GM08714 (cell line): ENCODE measurements around the gene NECTIN4.

Experiments
- H3K4me3 ChIP-seq: fragments of 200-500 bp; sonication (Bioruptor generic); 2 replicates; pipeline ENCODE4 v1.5.1; 2014; ENCODE audit warnings: mild to moderate bottlenecking, low read length, inconsistent platforms
- ZNF274 ChIP-seq: IDR thresholded peaks from 2 replicates; pipeline ENCODE4 v1.6.1; 2012; ENCODE audit warnings: mild to moderate bottlenecking, low read depth, low read length

Gene NECTIN4

GRCh38 chr1:161096015-161096414 lies 6.7 kb upstream of the NECTIN4 start:
- TF ChIP-seq ZNF274: no peak
- H3K4me3 ChIP-seq: no peak overlapping the region; the same call in 1 of the 2 replicates

DNA sequence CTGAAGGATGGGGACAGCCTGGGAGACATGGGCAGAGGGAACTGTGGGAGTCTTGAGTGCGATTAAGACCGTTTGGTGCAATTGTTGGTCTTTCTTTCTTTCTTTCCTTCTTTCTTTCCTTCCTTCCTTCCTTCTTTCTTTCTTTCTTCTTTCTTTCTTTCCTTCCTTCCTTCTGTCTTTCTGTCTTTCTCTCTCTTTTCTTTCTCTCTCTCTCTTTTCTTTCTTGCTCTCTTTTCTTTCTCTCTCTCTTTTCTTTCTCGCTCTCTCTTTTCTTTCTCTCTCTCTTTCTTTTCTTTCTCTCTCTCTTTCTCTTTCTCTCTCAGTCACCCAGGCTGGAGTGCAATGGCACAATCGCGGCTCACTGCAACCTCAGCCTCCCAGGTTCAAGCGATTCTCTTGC lies 5.9 kb upstream of the NECTIN4 start:
- no peak overlapping the region for H3K4me3 ChIP-seq
- TF ChIP-seq ZNF274: no peak

GRCh38 chr1:161094481-161094880 lies 5.1 kb upstream of the NECTIN4 start:
- TF ChIP-seq ZNF274: no peak
- no peak overlapping the region for H3K4me3 ChIP-seq

DNA sequence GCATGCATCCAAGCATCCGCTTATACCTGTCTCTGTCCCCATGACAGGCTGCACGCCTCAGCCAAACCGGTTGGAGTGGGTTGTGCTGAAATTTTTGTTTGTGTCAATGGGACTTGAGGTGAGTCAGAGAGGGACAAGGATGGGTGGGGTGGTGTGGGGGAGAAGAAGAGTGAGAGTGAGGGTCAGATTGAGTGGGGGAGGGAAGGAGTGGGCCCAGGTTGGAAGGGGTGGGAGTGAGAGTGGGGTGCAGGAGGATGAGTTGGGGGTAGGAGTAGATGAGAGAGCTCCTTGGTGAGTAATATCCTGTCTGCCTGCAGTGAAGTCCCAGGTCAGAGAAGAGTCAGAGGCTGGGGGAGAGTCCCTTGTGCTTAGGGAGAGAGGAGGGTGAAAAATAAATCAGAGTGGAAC lies 3.3 kb upstream of the NECTIN4 start:
- no peak overlapping the region for H3K4me3 ChIP-seq
- TF ChIP-seq ZNF274: no peak

- no peak for TF ChIP-seq ZNF274
These were observed 2.6 kb upstream of the NECTIN4 start for GRCh38 chr1:161091796-161092507.

DNA sequence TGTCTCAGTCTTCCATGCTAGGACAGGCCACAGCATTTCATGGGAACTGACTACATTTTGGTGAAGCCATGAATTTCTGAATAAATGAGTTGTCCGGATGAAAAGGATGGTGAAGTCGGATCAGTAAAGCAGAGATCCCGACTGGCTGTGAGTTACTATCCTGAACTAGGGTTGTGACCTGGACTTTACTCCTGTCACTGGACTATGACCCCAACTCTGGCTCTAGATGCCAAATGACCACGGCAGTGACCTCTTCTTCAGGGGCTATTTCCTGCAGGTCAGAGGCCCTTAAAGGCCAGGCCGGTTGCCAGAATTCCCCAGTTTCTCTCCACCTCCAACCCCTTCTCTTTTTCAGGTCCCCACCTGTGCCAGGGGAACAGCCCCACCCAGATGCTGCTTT lies 1.7 kb upstream of the NECTIN4 start:
- no peak overlapping the region for H3K4me3 ChIP-seq
- TF ChIP-seq ZNF274: no peak

More at GRCh38 chr1:161091796-161092507, 2.6 kb upstream of the NECTIN4 start:
- no peak overlapping the region for H3K4me3 ChIP-seq

DNA sequence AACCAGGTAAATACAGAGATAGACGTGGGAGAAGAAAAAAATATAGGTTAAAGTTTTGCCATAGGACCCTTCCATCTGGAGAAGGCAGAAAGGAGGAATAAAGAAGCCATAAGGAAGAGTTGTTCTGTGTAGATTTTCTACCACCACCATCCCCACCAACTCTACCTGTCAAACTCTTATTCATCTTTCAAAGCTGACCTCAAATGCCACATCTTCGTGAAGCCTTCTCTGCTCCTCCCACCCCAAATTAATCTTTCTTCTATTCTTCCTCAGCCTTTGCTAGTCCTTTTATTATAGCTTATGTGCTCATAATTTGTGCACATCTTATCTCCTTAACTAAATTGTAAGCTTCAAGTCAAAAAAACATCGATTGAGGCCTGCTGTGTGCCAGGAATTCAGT lies 1.3 kb upstream of the NECTIN4 start:
- TF ChIP-seq ZNF274: no peak
- H3K4me3 ChIP-seq: no peak overlapping the region

GRCh38 chr1:161089938-161090337 lies 580 bp upstream of the NECTIN4 start:
- no peak for TF ChIP-seq ZNF274
- H3K4me3 ChIP-seq: no peak overlapping the region

DNA sequence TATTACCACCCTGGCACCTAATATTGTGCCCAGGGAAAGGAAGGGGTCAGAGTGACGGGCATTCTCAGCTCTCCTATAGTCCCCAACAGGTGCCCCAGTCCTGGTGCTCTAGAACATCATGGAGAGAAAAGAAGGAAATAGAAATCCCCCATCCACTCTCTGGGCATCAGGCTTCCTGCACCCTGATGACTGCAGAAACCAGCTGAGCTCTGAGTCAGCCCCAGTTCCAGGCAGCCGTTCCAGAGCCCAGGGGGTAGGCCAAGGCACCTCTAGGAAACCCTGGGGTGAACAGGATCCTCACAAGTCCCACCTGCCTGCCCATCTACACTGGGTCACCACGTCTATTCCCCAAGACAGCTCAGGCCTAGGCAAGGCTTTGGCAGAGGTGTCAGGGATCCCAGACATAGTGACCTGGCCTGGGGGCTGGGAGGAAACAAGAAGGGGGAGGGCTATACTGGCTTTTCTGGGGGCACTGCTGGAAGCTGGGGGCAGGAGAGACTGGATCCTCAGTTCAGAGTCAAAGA lies 709 bp downstream of the NECTIN4 start:
- H3K4me3 ChIP-seq: no peak overlapping the region
- TF ChIP-seq ZNF274: no peak

- TF ChIP-seq ZNF274: no peak
- H3K4me3 ChIP-seq: no peak overlapping the region
These were observed 2.9 kb downstream of the NECTIN4 start for GRCh38 chr1:161086457-161086856.

- no peak for TF ChIP-seq ZNF274
- H3K4me3 ChIP-seq: no peak overlapping the region
These were observed 4.2 kb downstream of the NECTIN4 start for GRCh38 chr1:161085165-161085564.

- TF ChIP-seq ZNF274: no peak
- H3K4me3 ChIP-seq: no peak overlapping the region
These were observed 4.8 kb downstream of the NECTIN4 start for GRCh38 chr1:161084597-161084988.

- no peak overlapping the region for H3K4me3 ChIP-seq
These were observed 5.4 kb downstream of the NECTIN4 start for GRCh38 chr1:161083748-161084596.

DNA sequence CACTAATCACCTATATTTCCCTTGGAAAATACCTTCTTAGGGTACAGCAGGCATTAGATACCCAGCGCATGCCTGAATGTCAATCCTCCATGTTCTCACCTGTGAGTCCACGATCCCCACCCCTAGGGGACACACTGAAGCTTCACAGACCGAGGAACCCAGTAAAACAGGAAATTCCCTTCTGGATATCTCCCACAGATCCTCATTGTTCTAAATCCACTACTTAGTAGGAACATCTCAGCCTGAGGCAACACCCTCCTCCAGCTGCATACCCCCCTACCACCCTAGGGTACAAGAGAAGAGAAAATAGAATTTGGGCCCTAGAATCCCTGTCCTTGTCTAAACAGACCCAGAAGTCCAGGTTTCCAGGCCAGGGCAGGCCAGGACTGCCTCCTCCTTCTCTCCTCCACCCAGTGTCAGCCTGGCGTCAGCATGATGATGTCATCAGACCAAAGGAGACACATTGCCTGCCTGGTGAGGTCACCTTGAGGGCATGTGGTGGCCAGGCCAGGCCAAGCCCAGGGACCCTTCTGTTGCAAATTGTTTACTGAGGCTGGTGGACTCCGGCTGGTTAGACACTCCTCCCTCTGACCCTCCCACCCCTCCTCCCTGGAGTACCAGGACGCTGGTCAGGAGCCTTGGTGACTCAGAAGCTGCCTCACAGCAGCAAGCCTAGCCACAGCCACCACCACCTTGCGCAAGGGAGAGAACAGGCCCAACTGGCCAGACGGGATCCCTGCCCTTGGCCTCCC lies 6.2 kb downstream of the NECTIN4 start:
- no peak for TF ChIP-seq ZNF274
- no peak overlapping the region for H3K4me3 ChIP-seq

More at GRCh38 chr1:161083748-161084596, 5.4 kb downstream of the NECTIN4 start:
- TF ChIP-seq ZNF274: no peak

DNA sequence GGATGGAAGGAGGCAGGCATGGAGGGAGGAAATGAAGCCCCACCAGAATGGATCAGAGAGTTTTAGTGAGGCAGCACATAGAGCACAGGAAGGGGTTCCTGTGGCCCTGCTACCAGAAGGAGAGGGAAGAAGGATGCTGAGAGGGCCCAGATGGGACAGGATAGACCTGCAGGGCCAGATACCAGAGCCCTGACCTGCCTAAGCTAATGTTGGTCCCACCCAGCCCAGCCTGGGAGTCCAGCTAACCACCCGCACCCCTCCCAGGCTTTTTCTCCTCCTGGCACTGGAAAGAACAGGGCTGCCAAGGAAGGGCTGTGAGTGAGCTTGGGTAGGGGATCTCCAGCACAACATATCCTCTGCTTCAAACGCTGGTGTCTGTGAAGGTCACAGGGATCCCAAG lies 6.9 kb downstream of the NECTIN4 start:
- no peak overlapping the region for H3K4me3 ChIP-seq
- TF ChIP-seq ZNF274: no peak
